NT2/D1 (cell line): ENCODE results near the gene GALNT6.

Experiments
- DNase-seq: peaks from one replicate; pipeline ENCODE4 v3.0.0-alpha.2; 2011; ENCODE audit warnings: low read depth, low spot score
- H3K27me3 ChIP-seq: 2 replicates; pipeline ENCODE4 v1.6.0; 2011; ENCODE audit warnings: mild to moderate bottlenecking; ENCODE audit not compliant: insufficient read length, insufficient read depth
- H3K36me3 ChIP-seq: 2 replicates; pipeline ENCODE4 v1.6.1; 2011; ENCODE audit warnings: mild to moderate bottlenecking, low read length, mixed read lengths; ENCODE audit not compliant: insufficient read depth, insufficient read length
- H3K4me1 ChIP-seq: 2 replicates; pipeline ENCODE4 v1.5.1; 2011; ENCODE audit not compliant: insufficient read depth, insufficient read length
- H3K4me3 ChIP-seq: 2 replicates; pipeline ENCODE4 v1.5.1; 2011; ENCODE audit warnings: low read depth; ENCODE audit not compliant: insufficient read length
- H3K9ac ChIP-seq: 2 replicates; pipeline ENCODE4 v1.6.0; 2011; ENCODE audit warnings: low read depth; ENCODE audit not compliant: insufficient read length
- H3K9me3 ChIP-seq: 2 replicates; pipeline ENCODE4 v1.5.1; 2011; ENCODE audit warnings: mild to moderate bottlenecking, low read length; ENCODE audit not compliant: insufficient read depth
- SUZ12 ChIP-seq: IDR thresholded peaks from 2 replicates; pipeline ENCODE4 v1.6.1; 2011; ENCODE audit not compliant: insufficient read length, insufficient read depth; ENCODE audit errors: extremely low read depth
- YY1 ChIP-seq: IDR thresholded peaks from 2 replicates; pipeline ENCODE4 v1.6.1; 2011; ENCODE audit not compliant: insufficient read length, insufficient read depth
- ZNF274 ChIP-seq: IDR thresholded peaks from 2 replicates; pipeline ENCODE4 v1.6.1; 2011; ENCODE audit warnings: mild to moderate bottlenecking, low read depth, low read length

Gene GALNT6

GRCh38 chr12:51372021-51372420 is 19.2 kb downstream of the GALNT6 start:
- TF ChIP-seq SUZ12: no peak
- no peak for TF ChIP-seq YY1
- TF ChIP-seq ZNF274: no peak
- Histone ChIP-seq H3K9me3 (no peaks in the 10 kb centered on the region), H3K9ac (peak overlapping the region; percentile 7), H3K4me1 (peaks cover 11% of the 10 kb centered on the region), H3K27me3 (no peaks in the 10 kb centered on the region), H3K36me3 (peaks cover 66% of the 10 kb centered on the region), H3K4me3 (no peak overlapping the region)
- DNase-seq: no peak

GRCh38 chr12:51371295-51371953 is 19.8 kb downstream of the GALNT6 start:
- Histone ChIP-seq H3K9ac (peak overlapping the region; percentile 7), H3K27me3 (no peaks in the 10 kb centered on the region), H3K36me3 (peaks cover 61% of the 10 kb centered on the region), H3K9me3 (no peaks in the 10 kb centered on the region), H3K4me3 (no peak overlapping the region), H3K4me1 (peaks cover 11% of the 10 kb centered on the region)
- DNase-seq: peak; percentile 95
- TF ChIP-seq SUZ12: no peak
- no peak for TF ChIP-seq ZNF274

- TF ChIP-seq SUZ12: no peak
- no peak for TF ChIP-seq ZNF274
- no peak for TF ChIP-seq YY1
- no peak for DNase-seq
- peaks cover 61% of the 10 kb centered on the region for H3K36me3 ChIP-seq
- H3K9me3 ChIP-seq: no peaks in the 10 kb centered on the region
- no peak overlapping the region for H3K4me3 ChIP-seq
- H3K4me1 ChIP-seq: peaks cover 11% of the 10 kb centered on the region
- H3K9ac ChIP-seq: no peak overlapping the region
- no peaks in the 10 kb centered on the region for H3K27me3 ChIP-seq
Measured at GRCh38 chr12:51370667-51371066, 20.5 kb downstream of the GALNT6 start.

- H3K4me1 ChIP-seq: peaks cover 11% of the 10 kb centered on the region
- peaks cover 63% of the 10 kb centered on the region for H3K36me3 ChIP-seq
- no peak overlapping the region for H3K4me3 ChIP-seq
- no peak for TF ChIP-seq YY1
- TF ChIP-seq ZNF274: no peak
- no peak for TF ChIP-seq SUZ12
- H3K9ac ChIP-seq: no peak overlapping the region
- no peaks in the 10 kb centered on the region for H3K27me3 ChIP-seq
- H3K9me3 ChIP-seq: no peaks in the 10 kb centered on the region
- DNase-seq: no peak
Measured at GRCh38 chr12:51369581-51369980, 21.6 kb downstream of the GALNT6 start.

- Histone ChIP-seq H3K9ac (no peak overlapping the region), H3K27me3 (no peaks in the 10 kb centered on the region), H3K4me3 (no peak overlapping the region), H3K4me1 (peaks cover 11% of the 10 kb centered on the region), H3K36me3 (peaks cover 63% of the 10 kb centered on the region), H3K9me3 (no peaks in the 10 kb centered on the region)
- TF ChIP-seq YY1 (no peak), ZNF274 (no peak)
- no peak for DNase-seq
Measured at GRCh38 chr12:51368640-51369517, 22.3 kb downstream of the GALNT6 start.

GRCh38 chr12:51365276-51365675 is 25.9 kb downstream of the GALNT6 start:
- TF ChIP-seq ZNF274 (no peak), YY1 (no peak), SUZ12 (no peak)
- DNase-seq: no peak
- Histone ChIP-seq H3K9ac (no peak overlapping the region), H3K4me1 (peaks cover 10% of the 10 kb centered on the region), H3K4me3 (no peak overlapping the region), H3K36me3 (peaks cover 78% of the 10 kb centered on the region), H3K9me3 (no peaks in the 10 kb centered on the region), H3K27me3 (no peaks in the 10 kb centered on the region)

- Histone ChIP-seq H3K36me3 (peaks cover 80% of the 10 kb centered on the region), H3K27me3 (no peaks in the 10 kb centered on the region), H3K4me1 (peaks cover 5% of the 10 kb centered on the region), H3K9me3 (no peaks in the 10 kb centered on the region), H3K9ac (no peak overlapping the region), H3K4me3 (no peak overlapping the region)
- no peak for DNase-seq
- TF ChIP-seq SUZ12: no peak
Measured at GRCh38 chr12:51364001-51364400, 27.2 kb downstream of the GALNT6 start.
